Measurements from ENCODE around the gene FAM163B. TPM values are rescaled to one million over a fixed set of nuclear protein-coding genes. Genes with fewer than 3 reads are reported as not detected.

Gene FAM163B
- total RNA-seq, 1 donor from 2014 or later: not detected

DNA sequence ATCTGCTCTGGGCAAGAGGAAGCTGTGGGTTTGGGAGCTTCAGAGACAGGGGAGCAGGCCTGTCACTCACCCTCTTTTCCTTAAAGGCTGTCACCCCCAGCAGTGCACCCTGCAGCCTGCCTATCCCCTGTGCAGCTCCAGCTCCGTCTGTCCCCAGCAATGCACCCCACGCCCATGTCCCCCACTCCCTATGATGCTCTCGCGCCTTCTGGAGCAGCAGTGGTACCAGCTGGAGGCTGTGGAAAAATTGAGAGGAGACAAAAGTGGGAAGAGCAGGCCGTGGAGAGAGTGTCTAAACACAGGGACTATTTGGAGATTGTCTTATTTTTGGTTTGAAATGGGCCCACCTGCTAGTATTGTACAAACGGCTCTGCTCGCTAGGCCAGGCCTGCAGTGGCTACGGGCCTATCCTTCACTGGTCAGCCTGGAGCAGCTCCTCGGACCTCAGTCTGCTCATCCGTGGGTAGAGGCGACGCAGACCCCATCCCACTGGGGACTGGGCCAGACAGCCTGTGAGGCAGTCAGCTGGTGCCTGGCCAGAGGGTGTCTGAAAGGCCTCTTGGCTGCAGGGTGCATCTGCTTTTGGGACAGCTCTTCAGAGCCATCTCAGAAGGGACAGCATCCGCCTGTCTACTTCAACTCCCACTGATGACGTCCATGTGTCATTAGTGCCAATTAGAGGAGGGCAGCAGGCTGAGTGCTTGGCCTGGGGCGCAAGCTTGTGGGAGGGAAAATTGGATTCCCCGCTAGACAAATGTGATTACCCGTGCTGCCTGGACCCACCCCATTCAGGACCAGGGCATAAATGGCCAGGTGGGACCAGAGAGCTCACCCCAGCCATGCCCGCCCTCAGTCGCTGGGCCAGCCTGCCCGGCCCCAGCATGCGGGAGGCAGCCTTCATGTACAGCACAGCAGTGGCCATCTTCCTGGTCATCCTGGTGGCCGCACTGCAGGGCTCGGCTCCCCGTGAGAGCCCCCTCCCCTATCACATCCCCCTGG, 26.6 kb upstream of the FAM163B start, which contains the start of gene DBH:
DBH (plus strand) TSS at position 831 of the 999 bp plus-strand sequence; CDS start at position 840, 9 bp downstream.
- Histone ChIP-seq H3K9ac (ENCODE audit: low read length) (no peak within 1 kb of the TSS), H3K4me2 (ENCODE audit: low read length) (no peak within 1 kb of the TSS), H3K27ac (ENCODE audit: low read depth, low read length) (no peak within 1 kb of the TSS), H3K36me3 (ENCODE audit: insufficient read depth, low read length) (no peaks in the 10 kb centered on the region), H2AFZ (ENCODE audit: low read depth, low read length) (no peak within 1 kb of the TSS), H4K20me1 (ENCODE audit: insufficient read depth, low read length) (no peaks in the 10 kb centered on the region), H3K4me1 (ENCODE audit: insufficient read depth, low read length) (no peaks in the 10 kb centered on the region), H3K27me3 (ENCODE audit: insufficient read depth, low read length) (peaks cover 32% of the 10 kb centered on the region), H3K9me3 (ENCODE audit: insufficient read depth, low read depth, low read length) (no peaks in the 10 kb centered on the region), H3K4me3 (ENCODE audit: insufficient read depth, low read depth, low read length) (no peak within 1 kb of the TSS), H3K79me2 (ENCODE audit: insufficient read depth, low read length) (no peaks in the 10 kb centered on the region)
- H3K27ac Mint-ChIP-seq (ENCODE audit: unreplicated experiment): no peak within 1 kb of the TSS
- DNase-seq (ENCODE audit: low read depth) (no peak), FAIRE-seq (no peak)
- H3K36me3 Mint-ChIP-seq (ENCODE audit: low read depth, unreplicated experiment): no peaks in the 10 kb centered on the region
- peaks cover 64% of the 10 kb centered on the region for H3K27me3 Mint-ChIP-seq (ENCODE audit: low read depth, unreplicated experiment)
- H3K4me1 Mint-ChIP-seq (ENCODE audit: low read depth, unreplicated experiment): peaks cover 1% of the 10 kb centered on the region
- no peaks in the 10 kb centered on the region for H3K9me3 Mint-ChIP-seq (ENCODE audit: unreplicated experiment)
- TF ChIP-seq, protein P1, sequence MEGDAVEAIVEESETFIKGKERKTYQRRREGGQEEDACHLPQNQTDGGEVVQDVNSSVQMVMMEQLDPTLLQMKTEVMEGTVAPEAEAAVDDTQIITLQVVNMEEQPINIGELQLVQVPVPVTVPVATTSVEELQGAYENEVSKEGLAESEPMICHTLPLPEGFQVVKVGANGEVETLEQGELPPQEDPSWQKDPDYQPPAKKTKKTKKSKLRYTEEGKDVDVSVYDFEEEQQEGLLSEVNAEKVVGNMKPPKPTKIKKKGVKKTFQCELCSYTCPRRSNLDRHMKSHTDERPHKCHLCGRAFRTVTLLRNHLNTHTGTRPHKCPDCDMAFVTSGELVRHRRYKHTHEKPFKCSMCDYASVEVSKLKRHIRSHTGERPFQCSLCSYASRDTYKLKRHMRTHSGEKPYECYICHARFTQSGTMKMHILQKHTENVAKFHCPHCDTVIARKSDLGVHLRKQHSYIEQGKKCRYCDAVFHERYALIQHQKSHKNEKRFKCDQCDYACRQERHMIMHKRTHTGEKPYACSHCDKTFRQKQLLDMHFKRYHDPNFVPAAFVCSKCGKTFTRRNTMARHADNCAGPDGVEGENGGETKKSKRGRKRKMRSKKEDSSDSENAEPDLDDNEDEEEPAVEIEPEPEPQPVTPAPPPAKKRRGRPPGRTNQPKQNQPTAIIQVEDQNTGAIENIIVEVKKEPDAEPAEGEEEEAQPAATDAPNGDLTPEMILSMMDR (IDR thresholded peaks at IDR 0.05; ENCODE audit: insufficient read depth, low read depth, low read length): no peak
- no peak for TF ChIP-seq EZH2 (IDR thresholded peaks at IDR 0.05; ENCODE audit: insufficient read depth, low read length)
- no peak within 1 kb of the TSS for H3K4me3 Mint-ChIP-seq (ENCODE audit: unreplicated experiment)

DNA sequence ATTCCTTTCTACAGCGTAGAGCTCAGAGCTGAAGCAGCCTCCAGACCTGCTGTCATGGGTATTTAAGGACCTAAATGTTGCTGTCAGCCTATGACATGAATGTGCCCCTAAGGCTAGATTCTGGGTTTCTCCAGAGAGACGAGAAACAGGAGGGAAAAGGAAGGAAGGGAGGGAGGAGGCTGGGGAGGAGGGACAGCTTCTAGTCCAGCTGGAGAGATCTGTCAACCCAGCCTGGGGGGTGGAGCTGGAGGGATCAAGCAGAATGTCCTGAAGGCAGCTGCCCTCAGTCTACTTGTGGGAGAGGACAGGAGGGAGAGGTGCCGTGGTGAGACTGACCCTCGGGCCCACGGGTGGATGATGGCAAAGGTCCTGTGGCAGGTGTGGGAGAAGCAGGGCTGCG, 25.9 kb upstream of the FAM163B start:
- Mint-ChIP-seq H3K27ac (ENCODE audit: unreplicated experiment) (no peak overlapping the region), H3K27me3 (ENCODE audit: low read depth, unreplicated experiment) (peaks cover 63% of the 10 kb centered on the region), H3K9me3 (ENCODE audit: unreplicated experiment) (no peaks in the 10 kb centered on the region), H3K4me1 (ENCODE audit: low read depth, unreplicated experiment) (peaks cover 1% of the 10 kb centered on the region), H3K36me3 (ENCODE audit: low read depth, unreplicated experiment) (no peaks in the 10 kb centered on the region), H3K4me3 (ENCODE audit: unreplicated experiment) (no peak overlapping the region)
- Histone ChIP-seq H4K20me1 (ENCODE audit: insufficient read depth, low read length) (no peaks in the 10 kb centered on the region), H3K36me3 (ENCODE audit: insufficient read depth, low read length) (no peaks in the 10 kb centered on the region), H2AFZ (ENCODE audit: low read depth, low read length) (no peak overlapping the region), H3K4me2 (ENCODE audit: low read length) (no peak overlapping the region), H3K79me2 (ENCODE audit: insufficient read depth, low read length) (no peaks in the 10 kb centered on the region), H3K9ac (ENCODE audit: low read length) (no peak overlapping the region), H3K27ac (ENCODE audit: low read depth, low read length) (no peak overlapping the region), H3K4me1 (ENCODE audit: insufficient read depth, low read length) (no peaks in the 10 kb centered on the region), H3K27me3 (ENCODE audit: insufficient read depth, low read length) (peaks cover 32% of the 10 kb centered on the region), H3K9me3 (ENCODE audit: insufficient read depth, low read depth, low read length) (no peaks in the 10 kb centered on the region), H3K4me3 (ENCODE audit: insufficient read depth, low read depth, low read length) (no peak overlapping the region)
- TF ChIP-seq, protein P1 (IDR thresholded peaks at IDR 0.05; ENCODE audit: insufficient read depth, low read depth, low read length): no peak
- TF ChIP-seq EZH2 (IDR thresholded peaks at IDR 0.05; ENCODE audit: insufficient read depth, low read length): no peak
- DNase-seq (ENCODE audit: low read depth) (no peak), FAIRE-seq (no peak)
